HG03457 (cell line): ENCODE data around the gene COQ8B.

ENCODE experiments used
- ATAC-seq: cut with Tn5 transposase; IDR thresholded peaks from one replicate; pipeline ENCODE4 v1.9.1; 2021; ENCODE audit warnings: moderate number of reproducible peaks; ENCODE audit not compliant: unreplicated experiment

Gene COQ8B

GRCh38 chr19:40718774-40719391 lies 2.2 kb upstream of the COQ8B start:
- no peak for ATAC-seq

GRCh38 chr19:40717880-40718773 lies 1.4 kb upstream of the COQ8B start:
- ATAC-seq: no peak

GRCh38 chr19:40717325-40717879 lies 716 bp upstream of the COQ8B start:
- peak; percentile 2 for ATAC-seq

- no peak for ATAC-seq
Observed at GRCh38 chr19:40716031-40716481, 630 bp downstream of the COQ8B start.

GRCh38 chr19:40714441-40715299 lies 2.0 kb downstream of the COQ8B start:
- no peak for ATAC-seq

- ATAC-seq: no peak
Observed at GRCh38 chr19:40713939-40714338, 2.7 kb downstream of the COQ8B start.

- no peak for ATAC-seq
Observed at GRCh38 chr19:40709817-40710216, 6.9 kb downstream of the COQ8B start.

GRCh38 chr19:40707615-40708014 lies 9.1 kb downstream of the COQ8B start:
- ATAC-seq: no peak

GRCh38 chr19:40705950-40706619 lies 10.6 kb downstream of the COQ8B start:
- no peak for ATAC-seq

GRCh38 chr19:40705362-40705651 lies 11.4 kb downstream of the COQ8B start:
- no peak for ATAC-seq

GRCh38 chr19:40704491-40705361 lies 12.0 kb downstream of the COQ8B start:
- no peak for ATAC-seq

GRCh38 chr19:40703029-40703755 lies 13.5 kb downstream of the COQ8B start:
- no peak for ATAC-seq

- ATAC-seq: no peak
Observed at GRCh38 chr19:40702337-40703012, 14.2 kb downstream of the COQ8B start.

GRCh38 chr19:40701758-40702157 lies 14.9 kb downstream of the COQ8B start:
- no peak for ATAC-seq

GRCh38 chr19:40700083-40700482 lies 16.6 kb downstream of the COQ8B start:
- ATAC-seq: no peak

GRCh38 chr19:40697007-40697406 lies 19.7 kb downstream of the COQ8B start:
- ATAC-seq: no peak

- no peak for ATAC-seq
Observed at GRCh38 chr19:40695881-40696280, 20.8 kb downstream of the COQ8B start.

GRCh38 chr19:40693896-40694295 lies 22.8 kb downstream of the COQ8B start:
- no peak for ATAC-seq
